GM12878 (cell line): ENCODE results near the gene PHB1. TPM values are rescaled to one million over a fixed set of nuclear protein-coding genes. Genes with fewer than 3 reads are reported as not detected.
"Not testable (repeated sequence)": the region's sequence is repeated elsewhere in the genome, so short reads cannot be mapped to it uniquely, and the experiment has no call there.

Source experiments
- ATAC-seq: fragments of 200-7000 bp; cut with Tn5 transposase; 3 replicates; pipeline ENCODE4 v1.9.1; 2020; ENCODE audit warnings: mild to moderate bottlenecking, moderate library complexity
- BruUV-seq: library from RNA; stranded (reverse); fragments of 400-500 nt; replicated peaks from 2 replicates; lab custom pipeline; 2021; lab: Mats Ljungman, UMichigan
- CTCF ChIA-PET: fragments of 300-600 bp; sonication (Branson Sonifier 250); formaldehyde crosslinking; extraction: SDS; loops from one replicate; lab custom pipeline; 2021; ENCODE audit warnings: inconsistent platforms; lab: Yijun Ruan, JAX
- POLR2A ChIA-PET: fragments of 350-600 bp; formaldehyde crosslinking; extraction: SDS; loops from one replicate; lab custom pipeline; 2021; ENCODE audit warnings: inconsistent platforms; lab: Charles Lee
- RAD21 ChIA-PET: fragments of 300-600 bp; sonication (Branson Sonifier 250); formaldehyde crosslinking; loops from one replicate; lab custom pipeline; 2023; ENCODE audit warnings: antibody characterized with exemption; ENCODE audit not compliant: unreplicated experiment; lab: Charles Lee
- SMC1A ChIA-PET: fragments of 300-600 bp; sonication (Branson Sonifier 250); formaldehyde crosslinking; loops from one replicate; lab custom pipeline; 2023; ENCODE audit not compliant: unreplicated experiment, uncharacterized antibody; lab: Charles Lee
- DNase-seq: peaks from one replicate; pipeline ENCODE4 v3.0.0-alpha.2; 2011; ENCODE audit warnings: low read depth, low spot score
- FAIRE-seq: peaks from 3 replicates; lab custom pipeline; 2011; peaks lifted over from hg19 to GRCh38; lab: Jason Lieb, UNC
- H2AFZ ChIP-seq: 2 replicates; pipeline ENCODE4 v1.6.0; 2011; ENCODE audit warnings: low read depth, low read length, control low read depth; ENCODE audit not compliant: control insufficient read depth
- H3K27ac ChIP-seq: 2 replicates; pipeline ENCODE4 v1.5.1; 2011; ENCODE audit warnings: control low read depth; ENCODE audit not compliant: control insufficient read depth, insufficient read depth
- H3K27me3 ChIP-seq, 2 experiments: replicated peaks in 1 of 2; 2 replicates each; pipeline versions ENCODE4 v1.6.0 to v1.6.1; 2011; ENCODE audit warnings: low read length in 1 of 2; ENCODE audit not compliant: control insufficient read depth in 2 of 2, insufficient read depth in 2 of 2
- H3K36me3 ChIP-seq, 2 experiments: 2 replicates each; pipeline ENCODE4 v1.5.1; 2011; ENCODE audit warnings: low read length in 1 of 2; ENCODE audit not compliant: control insufficient read depth in 2 of 2, insufficient read depth in 2 of 2
- H3K4me1 ChIP-seq: 2 replicates; pipeline ENCODE4 v1.6.1; 2011; ENCODE audit warnings: mild to moderate bottlenecking, low read length, moderate library complexity, mixed read lengths; ENCODE audit not compliant: control insufficient read depth, insufficient read depth
- H3K4me2 ChIP-seq: 2 replicates; pipeline ENCODE4 v1.6.0; 2011; ENCODE audit warnings: control low read depth; ENCODE audit not compliant: control insufficient read depth, insufficient read depth
- H3K4me3 ChIP-seq: fragments of 200-600 bp; sonication (generic); 2 replicates; pipeline ENCODE4 v1.5.1; 2016
- H3K79me2 ChIP-seq: 2 replicates; pipeline ENCODE4 v1.6.0; 2011; ENCODE audit warnings: low read length; ENCODE audit not compliant: control insufficient read depth, insufficient read depth
- H3K9ac ChIP-seq: 2 replicates; pipeline ENCODE4 v1.8.0; 2011; ENCODE audit warnings: low read length, control low read depth, mixed read lengths; ENCODE audit not compliant: control insufficient read depth, insufficient read depth
- H3K9me3 ChIP-seq: replicated peaks from 3 replicates; pipeline ENCODE4 v1.5.1; 2011; ENCODE audit warnings: mild to moderate bottlenecking, low read length; ENCODE audit not compliant: control insufficient read depth, insufficient read depth
- H4K20me1 ChIP-seq: 2 replicates; pipeline ENCODE4 v1.6.0; 2011; ENCODE audit not compliant: control insufficient read depth, insufficient read depth
- CBX5 ChIP-seq: sonication (generic); IDR thresholded peaks from 2 replicates; pipeline ENCODE4 v1.6.1; 2016; ENCODE audit warnings: low read depth, moderate library complexity, mild to moderate bottlenecking, inconsistent platforms
- EED ChIP-seq: sonication (generic); IDR thresholded peaks from 2 replicates; pipeline ENCODE4 v1.6.1; 2016; ENCODE audit warnings: antibody characterized with exemption, low read depth
- MTA2 ChIP-seq: fragments of 450-650 bp; IDR thresholded peaks from 2 replicates; pipeline ENCODE4 v1.6.1; 2016; ENCODE audit warnings: low read depth, mild to moderate bottlenecking, moderate library complexity
- MYC ChIP-seq: IDR thresholded peaks from 2 replicates; pipeline ENCODE4 v1.6.1; 2011; ENCODE audit warnings: mild to moderate bottlenecking, low read length, moderate library complexity, inconsistent platforms; ENCODE audit not compliant: insufficient read depth, insufficient replicate concordance, insufficient read length, severe bottlenecking
- PAX5 ChIP-seq: IDR thresholded peaks from 2 replicates; pipeline ENCODE4 v1.6.1; 2011; ENCODE audit warnings: low read depth, low read length, borderline replicate concordance
- SUPT20H ChIP-seq: IDR thresholded peaks from 2 replicates; pipeline ENCODE4 v1.6.1; 2011; ENCODE audit warnings: low read depth, mild to moderate bottlenecking, low read length, moderate library complexity, borderline replicate concordance; ENCODE audit not compliant: control insufficient read depth
- YBX1 ChIP-seq: fragments of 450-650 bp; IDR thresholded peaks from 2 replicates; pipeline ENCODE4 v1.6.1; 2016; ENCODE audit warnings: antibody characterized with exemption
- WGBS: methylation state at CpG from one replicate; pipeline ENCODE4 v1.1.6; 2016; ENCODE audit warnings: low lambda C conversion rate; ENCODE audit not compliant: insufficient replicate concordance, insufficient coverage; ENCODE audit errors: missing lambda C conversion rate; 5-methylcytosine and 5-hydroxymethylcytosine counted together
- in situ Hi-C: fragments of 300-500 bp; cut with MboI; formaldehyde crosslinking; loops from 9 replicates; pipeline ENCODE4 v1.14.3; 2018; ENCODE audit warnings: mixed read lengths
- intact Hi-C: fragments of 100-400 bp; cut with micrococcal nuclease; formaldehyde crosslinking; loops from one replicate; pipeline ENCODE4 v1.14.2; 2022; ENCODE audit not compliant: unreplicated experiment
- polyA plus RNA-seq, 11 experiments: library from polyadenylated mRNA; depleted of rRNA in 4 of 11; unstranded in 6 of 11; stranded (reverse) in 5 of 11; fragments of >200 nt; fragmentation: Nextera tagmentation in 4 of 11; fragmentation: Illumina TruSeq in 1 of 11; extraction: Ambion mirVana in 4 of 11; extraction: Trizol in 1 of 11; gene quantifications; 1 replicate in 1 of 11; 2 replicates in 10 of 11; pipeline versions ENCODE4 v1.2.1 to v1.2.3, GENCODE V29; 2011 to 2016; ENCODE audit warnings: inconsistent platforms in 2 of 11, missing spikeins in 2 of 11, low read depth in 1 of 11
- total RNA-seq, 4 experiments: library from RNA; depleted of rRNA in 3 of 4; stranded (reverse); fragments of >200 nt in 3 of 4; fragmentation: Illumina TruSeq in 1 of 4; extraction: Trizol in 1 of 4; gene quantifications; 2 replicates each; pipeline versions ENCODE4 v1.2.1 to v1.2.3, GENCODE V29; 2013 to 2021
- TF ChIP-seq, protein P1 (sequence below), 3 experiments: IDR thresholded peaks in 2 of 3; conservative IDR thresholded peaks in 1 of 3; 2 replicates each; pipeline ENCODE4 v1.5.1; 2011; ENCODE audit warnings: low read depth in 3 of 3, low read length in 3 of 3, mild to moderate bottlenecking in 3 of 3, control low read depth in 2 of 3, moderate library complexity in 2 of 3, inconsistent platforms in 1 of 3, mixed read lengths in 1 of 3; ENCODE audit not compliant: control insufficient read depth in 2 of 3, insufficient read depth in 1 of 3; ENCODE audit errors: extremely low read depth in 1 of 3
- TF ChIP-seq, protein P2 (sequence below): fragments of 150-350 bp; IDR thresholded peaks from 2 replicates; pipeline ENCODE4 v1.6.1; 2014; ENCODE audit warnings: mild to moderate bottlenecking, low read depth, low read length

PHB1 gene
- total and polyA plus RNA-seq, 10 of the 15 experiments (the other 5 are each of a cell fraction or from before 2014, with no cell fraction given), result 117 to 466 (median 248) TPM

DNA sequence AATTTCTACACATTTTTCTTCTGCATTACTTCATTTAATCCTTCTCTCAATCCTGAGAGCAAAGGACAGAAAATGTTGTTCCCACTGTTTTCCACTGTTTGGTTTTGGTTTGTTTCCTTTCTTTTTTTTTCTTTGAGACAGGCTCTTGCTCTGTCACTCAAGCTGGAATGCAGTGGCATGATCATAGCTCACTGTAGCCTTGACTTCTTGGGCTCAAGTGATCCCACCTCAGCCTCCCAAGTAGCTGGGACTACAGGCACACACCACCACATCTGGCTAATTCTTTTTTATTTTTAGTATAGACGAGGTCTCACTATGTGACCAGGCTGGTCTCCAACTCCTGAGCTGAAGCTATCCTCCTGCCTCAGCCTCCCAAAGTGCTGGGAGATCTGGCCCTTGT is 45.6 kb downstream of the PHB1 start (continued):
- no peak for TF ChIP-seq MYC
- TF ChIP-seq, all 136 proteins: peak for 0

DNA sequence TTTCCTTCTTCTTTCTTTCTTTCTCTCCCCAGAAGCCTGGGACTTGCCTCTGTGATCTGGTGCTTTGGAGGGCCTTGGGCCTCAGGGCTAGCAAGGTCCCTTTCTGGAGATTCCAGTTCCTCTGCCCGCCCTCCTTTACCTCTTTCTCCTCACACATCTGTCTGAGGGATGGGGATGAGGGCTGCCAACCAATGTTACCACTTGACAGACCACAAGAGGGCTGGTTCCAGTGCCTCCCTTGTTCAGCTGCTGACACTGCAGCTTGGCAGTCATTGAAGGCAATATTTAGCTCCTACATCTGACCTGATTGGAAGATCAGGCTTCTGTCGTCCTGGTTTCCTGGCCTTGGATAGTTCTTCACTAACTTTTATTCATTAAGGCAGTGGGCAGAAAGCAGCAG is 49.0 kb downstream of the PHB1 start:
- Histone ChIP-seq H3K79me2 (peaks cover 8% of the 10 kb centered on the region), H3K36me3 (no peaks in the 10 kb centered on the region), H4K20me1 (no peaks in the 10 kb centered on the region), H3K9me3 (no peaks in the 10 kb centered on the region), H3K4me3 (no peak overlapping the region), H3K27me3 (no peaks in the 10 kb centered on the region), H3K4me1 (peaks cover 4% of the 10 kb centered on the region; the same call in 1 of the 2 replicates), H3K4me2 (no peak overlapping the region), H2AFZ (no peak overlapping the region), H3K27ac (no peak overlapping the region), H3K9ac (no peak overlapping the region)
- ChIA-PET RAD21 (interaction anchor here (1.1 to 2.6 kb wide), 4 partner anchors 25 to 68 kb away, joined by 3 to 11 read pairs (median 4); no protein-coding TSS in a partner anchor), CTCF (interaction anchor here (0.9 to 15.6 kb wide), 6 partner anchors 23 to 192 kb away, joined by 3 to 330 read pairs (median 4); no protein-coding TSS in a partner anchor), SMC1A (interaction anchor here (0.7 to 8.3 kb wide), 3 partner anchors 23 to 49 kb away, joined by 3 to 140 read pairs (median 3); no protein-coding TSS in a partner anchor), POLR2A (interaction anchor here (0.6 kb wide), 1 partner anchor 30 kb away, joined by 4 read pairs; no protein-coding TSS in a partner anchor)
- ATAC-seq, result no peak
- in situ Hi-C loops, result loop anchor here (5.0 kb wide), 1 partner anchor 48 kb away; no protein-coding TSS in a partner anchor
- WGBS, result 0% methylated on average over 2 of the region's 2 CpGs
- no peak for DNase-seq
- intact Hi-C loops, result no loop called here
- no peak for FAIRE-seq
- no TSS peak for BruUV-seq
- TF ChIP-seq YBX1 (no peak), MTA2 (no peak), SUPT20H (no peak), CBX5 (no peak), PAX5 (no peak), EED (no peak)
- TF ChIP-seq, protein P1, sequence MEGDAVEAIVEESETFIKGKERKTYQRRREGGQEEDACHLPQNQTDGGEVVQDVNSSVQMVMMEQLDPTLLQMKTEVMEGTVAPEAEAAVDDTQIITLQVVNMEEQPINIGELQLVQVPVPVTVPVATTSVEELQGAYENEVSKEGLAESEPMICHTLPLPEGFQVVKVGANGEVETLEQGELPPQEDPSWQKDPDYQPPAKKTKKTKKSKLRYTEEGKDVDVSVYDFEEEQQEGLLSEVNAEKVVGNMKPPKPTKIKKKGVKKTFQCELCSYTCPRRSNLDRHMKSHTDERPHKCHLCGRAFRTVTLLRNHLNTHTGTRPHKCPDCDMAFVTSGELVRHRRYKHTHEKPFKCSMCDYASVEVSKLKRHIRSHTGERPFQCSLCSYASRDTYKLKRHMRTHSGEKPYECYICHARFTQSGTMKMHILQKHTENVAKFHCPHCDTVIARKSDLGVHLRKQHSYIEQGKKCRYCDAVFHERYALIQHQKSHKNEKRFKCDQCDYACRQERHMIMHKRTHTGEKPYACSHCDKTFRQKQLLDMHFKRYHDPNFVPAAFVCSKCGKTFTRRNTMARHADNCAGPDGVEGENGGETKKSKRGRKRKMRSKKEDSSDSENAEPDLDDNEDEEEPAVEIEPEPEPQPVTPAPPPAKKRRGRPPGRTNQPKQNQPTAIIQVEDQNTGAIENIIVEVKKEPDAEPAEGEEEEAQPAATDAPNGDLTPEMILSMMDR (IDR thresholded peaks at IDR 0.05 in 2 of 3, conservative IDR thresholded peaks at IDR 0.05 in 1 of 3; ENCODE audit: control insufficient read depth in 2 of 3, extremely low read depth in 1 of 3, insufficient read depth in 1 of 3, low read depth in 3 of 3, low read length in 3 of 3), result peak in 1 of 3 experiments; percentile 22; a peak in 2 of 6 replicates
- TF ChIP-seq, protein P2, sequence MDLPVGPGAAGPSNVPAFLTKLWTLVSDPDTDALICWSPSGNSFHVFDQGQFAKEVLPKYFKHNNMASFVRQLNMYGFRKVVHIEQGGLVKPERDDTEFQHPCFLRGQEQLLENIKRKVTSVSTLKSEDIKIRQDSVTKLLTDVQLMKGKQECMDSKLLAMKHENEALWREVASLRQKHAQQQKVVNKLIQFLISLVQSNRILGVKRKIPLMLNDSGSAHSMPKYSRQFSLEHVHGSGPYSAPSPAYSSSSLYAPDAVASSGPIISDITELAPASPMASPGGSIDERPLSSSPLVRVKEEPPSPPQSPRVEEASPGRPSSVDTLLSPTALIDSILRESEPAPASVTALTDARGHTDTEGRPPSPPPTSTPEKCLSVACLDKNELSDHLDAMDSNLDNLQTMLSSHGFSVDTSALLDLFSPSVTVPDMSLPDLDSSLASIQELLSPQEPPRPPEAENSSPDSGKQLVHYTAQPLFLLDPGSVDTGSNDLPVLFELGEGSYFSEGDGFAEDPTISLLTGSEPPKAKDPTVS, result no peak

DNA sequence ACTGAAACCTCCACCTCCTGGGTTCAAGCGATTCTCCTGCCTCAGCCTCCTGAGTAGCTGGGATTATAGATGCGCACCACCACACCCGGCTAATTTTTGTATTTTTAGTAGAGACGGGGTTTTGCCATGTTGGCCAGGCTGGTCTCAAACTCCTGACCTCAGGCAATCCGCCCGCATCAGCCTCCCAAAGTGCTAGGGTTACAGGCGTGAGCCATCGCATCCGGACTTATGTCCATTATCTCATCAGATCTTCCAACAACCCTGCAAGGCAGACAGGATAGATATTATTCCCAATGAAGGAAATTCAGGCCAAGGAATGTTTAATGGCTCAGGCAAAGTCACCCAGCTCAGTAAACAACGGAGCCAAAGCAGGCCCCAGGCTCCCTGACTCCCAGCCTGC is 49.6 kb downstream of the PHB1 start:
- BruUV-seq, H3K4me2 ChIP-seq, FAIRE-seq, H3K4me3 ChIP-seq, DNase-seq, H3K27ac ChIP-seq, H3K27me3 ChIP-seq, intact Hi-C loops, H3K9me3 ChIP-seq, POLR2A ChIA-PET, H4K20me1 ChIP-seq, H3K36me3 ChIP-seq, H3K9ac ChIP-seq, H3K4me1 ChIP-seq, H2AFZ ChIP-seq, ATAC-seq: not testable (repeated sequence)
- WGBS, result 92% methylated on average over 10 of the region's 10 CpGs
- ChIA-PET SMC1A (interaction anchor here (0.7 to 8.3 kb wide), 3 partner anchors 13 to 657 kb away, joined by 3 to 140 read pairs (median 3); no protein-coding TSS in a partner anchor), RAD21 (interaction anchor here (1.1 to 2.6 kb wide), 4 partner anchors 25 to 69 kb away, joined by 3 to 11 read pairs (median 4); no protein-coding TSS in a partner anchor), CTCF (interaction anchor here (1.1 to 15.6 kb wide), 7 partner anchors 12 to 192 kb away, joined by 3 to 330 read pairs (median 4); no protein-coding TSS in a partner anchor)
- peaks cover 14% of the 10 kb centered on the region for H3K79me2 ChIP-seq
- in situ Hi-C loops, result loop anchor here (5.0 kb wide), 1 partner anchor 48 kb away; no protein-coding TSS in a partner anchor
